Globus pallidus (tissue), 1 donor: ENCODE data around the gene NUP133.
"Not testable (repeated sequence)": the region's sequence is repeated elsewhere in the genome, so short reads cannot be mapped to it uniquely, and the experiment has no call there.

Experiments
- DNase-seq: peaks from one replicate; pipeline ENCODE4 v3.0.0-alpha.2; 2015; ENCODE audit warnings: low spot score

NUP133 gene

DNA sequence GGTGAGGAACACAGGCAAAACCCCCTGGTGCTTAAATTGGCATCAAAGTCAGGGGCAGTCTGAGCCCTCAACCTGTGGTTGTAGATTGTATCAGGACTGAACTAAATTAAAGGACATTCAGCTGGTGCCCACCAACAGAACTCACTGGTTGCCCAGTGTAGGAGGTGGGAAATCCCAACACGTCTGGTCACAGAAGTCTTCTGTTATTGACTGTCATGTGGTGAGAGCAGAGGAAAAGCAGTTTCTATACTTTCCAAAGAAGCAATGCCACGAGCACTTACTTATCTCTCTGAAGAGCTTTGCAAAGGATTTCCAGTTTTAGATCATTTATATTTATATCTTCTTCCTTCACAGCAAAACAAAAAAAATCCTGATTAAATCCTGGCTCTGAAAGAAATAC lies 59.3 kb downstream of the NUP133 start:
- DNase-seq, result no peak

DNA sequence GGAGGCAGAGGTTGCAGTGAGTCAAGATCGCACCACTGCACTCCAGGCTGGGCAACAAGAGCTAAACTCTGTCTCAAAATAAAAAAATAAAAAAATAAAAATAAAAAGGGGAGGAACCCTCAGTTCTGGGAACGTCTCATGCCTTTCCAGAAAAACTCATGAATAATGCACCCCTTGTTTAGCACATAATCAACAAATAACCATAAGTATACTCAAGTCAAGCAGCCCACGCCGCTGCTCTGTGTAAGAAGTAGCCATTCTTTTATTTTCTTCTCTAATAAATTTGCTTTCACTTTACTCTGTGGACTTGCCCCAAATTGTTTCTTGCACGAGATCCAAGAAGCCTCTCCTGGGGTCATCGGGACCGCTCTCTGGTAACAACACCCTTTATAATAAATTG lies 59.8 kb downstream of the NUP133 start:
- no peak for DNase-seq

DNA sequence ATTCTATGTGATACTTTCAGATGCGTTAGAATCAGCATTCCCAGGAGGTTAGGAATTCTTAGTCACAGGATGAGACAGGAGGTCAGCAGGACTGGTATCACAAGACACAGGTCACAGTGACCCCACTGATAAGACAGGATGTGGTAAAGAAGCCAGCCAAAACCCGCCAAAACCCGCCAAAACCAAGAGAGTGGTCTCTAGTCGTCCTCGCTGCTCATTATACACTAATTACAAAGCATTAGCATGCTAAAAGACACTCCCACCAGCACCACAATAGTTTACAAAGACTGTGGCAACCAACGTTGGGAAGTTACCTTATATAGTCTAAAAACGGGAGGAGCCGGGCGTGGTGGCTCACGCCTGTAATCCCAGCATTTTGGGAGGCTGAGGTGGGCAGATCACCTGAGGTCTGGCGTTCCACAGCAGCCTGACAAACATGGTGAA lies 60.3 kb downstream of the NUP133 start:
- DNase-seq, result no peak

DNA sequence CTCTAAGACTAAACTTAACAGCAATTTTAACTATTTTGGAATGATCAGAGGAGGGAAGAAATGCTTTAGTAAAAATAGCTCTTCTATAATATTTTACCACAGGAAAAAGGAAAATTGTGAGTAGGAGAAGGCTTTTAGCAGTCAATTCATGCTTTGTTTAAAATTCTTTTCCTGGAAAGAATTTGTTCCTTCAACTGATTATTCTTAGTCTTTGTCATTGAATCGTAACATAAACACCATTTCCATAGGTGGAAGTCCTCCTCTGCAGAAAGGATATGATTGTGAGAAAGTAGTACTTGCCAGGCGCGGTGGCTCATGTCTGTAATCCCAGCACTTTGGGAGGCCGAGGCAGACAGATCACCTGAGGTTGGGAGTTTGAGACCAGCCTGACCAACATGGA lies 62.3 kb downstream of the NUP133 start:
- no peak for DNase-seq

DNA sequence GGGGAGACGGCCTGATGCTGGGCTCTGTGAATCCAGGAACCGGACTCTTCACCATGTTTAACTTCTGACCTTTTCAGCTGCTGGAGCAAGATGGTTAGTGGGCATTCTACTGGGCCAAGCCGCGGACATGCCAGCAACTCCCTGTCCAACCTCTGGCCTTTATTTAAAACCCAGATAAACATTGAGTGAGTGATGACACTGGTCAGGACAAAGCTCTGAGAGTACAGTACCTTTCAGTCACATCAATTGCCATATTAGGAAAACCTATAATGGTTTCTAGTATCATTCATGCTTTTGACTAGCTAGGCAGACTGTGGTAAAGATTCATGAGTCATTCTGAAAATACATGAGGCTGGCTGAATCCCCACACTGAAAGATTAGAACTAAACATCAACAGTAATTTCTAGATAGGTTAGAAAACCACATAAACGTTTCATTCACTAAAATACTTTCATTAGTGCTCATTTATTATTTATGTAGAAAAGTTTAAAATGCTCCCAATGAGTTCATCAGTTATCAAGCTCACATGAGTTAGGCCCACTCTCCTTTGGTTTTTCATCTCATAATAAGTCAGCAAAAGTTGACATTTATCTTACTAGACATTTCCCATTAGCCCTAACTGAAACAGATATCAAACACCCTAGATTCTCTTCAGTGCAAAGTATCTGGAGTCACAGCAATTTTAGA lies 67.1 kb downstream of the NUP133 start:
- DNase-seq, result no peak

DNA sequence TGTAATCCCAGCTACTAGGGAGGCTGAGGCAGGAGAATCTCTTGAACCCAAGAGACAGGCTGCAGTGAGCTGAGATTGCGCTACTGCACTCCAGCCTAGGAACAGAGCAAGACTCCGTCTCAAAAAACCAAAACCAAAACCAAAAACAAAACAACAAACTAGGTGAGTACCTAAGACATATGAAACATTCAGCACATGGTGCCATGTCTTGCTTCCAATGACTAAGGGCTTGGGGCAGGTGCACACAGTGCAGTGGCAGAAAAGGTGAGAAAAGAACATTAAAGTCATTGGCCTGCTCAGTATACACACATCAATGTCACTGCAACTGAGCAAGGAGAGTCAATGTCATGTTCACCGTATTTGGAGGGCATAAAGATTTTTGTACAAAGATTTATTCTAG lies 70.1 kb downstream of the NUP133 start:
- DNase-seq, result no peak

DNA sequence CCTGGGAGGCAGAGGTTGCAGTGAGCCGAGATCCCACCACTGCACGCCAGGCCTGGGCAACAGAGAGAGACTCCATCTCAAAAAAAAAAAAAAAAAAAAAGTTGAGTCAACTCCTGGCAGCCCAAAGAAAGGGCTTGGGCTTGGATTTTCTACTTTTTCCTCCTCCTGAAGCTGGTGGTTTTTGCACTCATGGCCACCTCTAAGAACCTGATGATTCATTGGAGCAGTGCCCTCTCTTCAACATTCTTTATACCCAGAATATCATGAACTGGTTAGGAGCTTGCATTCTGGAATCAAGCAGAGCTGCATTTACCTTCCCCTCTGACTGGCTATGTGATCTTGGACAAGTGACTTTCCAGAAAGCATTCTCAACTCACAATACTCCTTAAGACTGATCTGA lies 70.7 kb downstream of the NUP133 start:
- DNase-seq, result no peak

DNA sequence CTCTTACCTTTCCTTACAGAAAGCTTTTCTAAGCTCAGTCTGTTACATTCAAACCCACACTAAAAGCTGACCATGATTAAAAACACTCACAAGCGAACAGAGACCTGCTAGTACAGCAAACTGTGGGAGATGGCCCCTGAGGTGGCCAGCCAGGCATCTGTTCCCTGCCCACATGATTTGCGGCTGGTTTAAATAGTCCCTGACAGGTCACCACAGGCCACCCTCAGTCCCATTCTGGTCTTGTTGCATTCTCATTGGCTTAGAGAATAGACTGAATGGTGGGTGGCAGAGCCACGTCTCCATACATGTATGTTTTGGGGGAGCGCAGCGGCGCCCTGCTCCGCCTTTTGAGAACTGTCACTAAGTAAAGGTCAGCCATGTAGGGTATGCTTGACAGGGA lies 71.9 kb downstream of the NUP133 start:
- no peak for DNase-seq

DNA sequence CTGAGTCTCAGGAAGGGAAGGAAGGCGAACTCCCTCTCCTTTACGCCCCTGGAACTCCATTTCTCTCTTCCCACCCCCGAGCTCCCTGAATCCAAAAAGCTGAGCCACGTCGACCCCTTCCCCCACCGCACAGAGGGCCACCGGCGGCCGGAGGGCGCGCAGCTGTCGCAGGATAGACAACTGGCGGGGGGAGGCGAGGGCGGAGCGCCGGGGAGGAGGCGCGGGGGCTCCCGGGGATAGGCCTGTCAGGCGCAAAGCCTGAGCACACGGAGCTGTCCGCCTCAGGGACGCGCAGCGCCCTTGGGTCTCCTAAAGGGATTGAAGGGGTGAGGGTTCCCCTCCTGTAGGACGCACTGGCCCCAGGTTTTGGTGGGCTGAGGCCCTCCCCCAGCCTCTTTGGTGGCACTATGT lies 73.5 kb downstream of the NUP133 start:
- DNase-seq, result no peak

DNA sequence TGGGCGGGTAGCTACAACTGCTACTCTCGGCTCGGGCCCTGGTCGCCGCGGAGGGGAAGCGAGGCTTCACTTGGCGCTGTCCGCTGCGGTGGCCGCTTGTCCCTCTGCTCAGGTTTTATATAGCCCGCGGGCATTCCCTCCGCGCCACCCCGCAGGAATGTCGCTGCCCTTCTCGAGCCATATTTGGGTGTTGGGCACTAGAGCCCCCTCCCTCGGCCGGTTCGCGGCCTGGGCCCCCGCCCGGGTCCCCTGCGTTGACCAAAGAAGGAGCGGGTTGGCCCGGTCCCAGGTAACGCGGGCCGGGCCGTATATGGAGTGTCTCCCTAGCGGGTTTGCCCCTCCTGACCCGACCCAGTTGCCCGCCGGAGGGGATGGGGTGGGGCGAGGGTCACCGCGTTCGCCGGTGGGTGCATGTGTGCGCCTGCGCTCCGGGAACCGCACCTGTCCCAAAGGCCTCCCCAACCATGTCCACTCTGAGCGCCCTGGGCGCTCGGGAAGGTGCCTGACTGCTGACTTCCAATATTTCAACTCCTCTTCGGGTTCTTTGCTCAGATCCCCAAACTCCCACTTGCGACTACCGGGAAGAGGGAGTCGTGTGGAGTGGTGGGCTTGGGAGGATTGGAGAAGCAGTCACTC lies 74.0 kb downstream of the NUP133 start, which contains the start of gene ACTA1:
Gene ACTA1 (minus strand): TSS at position 90 of the 636 bp plus-strand sequence. CDS start 979 bp downstream, outside the sequence.
- DNase-seq, result no peak

DNA sequence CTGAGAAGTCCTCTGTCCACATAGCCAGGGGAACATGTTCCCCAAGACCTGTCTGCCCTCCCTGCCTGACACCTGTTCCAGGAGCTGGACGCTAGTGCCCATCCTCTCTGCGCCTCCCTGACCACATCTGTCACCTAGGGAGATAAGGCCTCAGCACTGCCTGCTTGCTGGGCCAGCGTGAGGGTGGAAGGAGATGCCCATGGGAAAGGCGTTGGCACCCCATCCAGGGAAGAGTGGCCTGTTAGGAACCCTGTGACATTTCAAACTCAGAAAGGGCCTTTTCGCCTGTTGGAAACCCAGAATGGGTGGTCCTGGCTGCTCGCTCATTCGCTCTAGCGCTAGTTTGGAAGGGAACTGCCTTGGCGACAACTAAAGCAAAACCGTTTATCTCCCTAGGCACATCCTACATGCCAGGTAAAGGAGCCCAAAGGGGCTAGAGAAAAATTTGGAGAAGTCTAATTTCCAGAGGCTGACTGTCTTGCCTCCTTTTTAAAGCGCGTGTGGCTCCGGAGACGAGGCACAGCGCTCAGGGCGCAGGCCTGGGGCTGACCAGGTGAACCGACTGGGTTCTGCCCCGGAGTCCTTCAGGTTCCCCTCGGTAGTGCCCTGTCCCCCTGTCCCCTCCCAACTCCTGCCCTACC lies 74.7 kb downstream of the NUP133 start:
- DNase-seq, result no peak

DNA sequence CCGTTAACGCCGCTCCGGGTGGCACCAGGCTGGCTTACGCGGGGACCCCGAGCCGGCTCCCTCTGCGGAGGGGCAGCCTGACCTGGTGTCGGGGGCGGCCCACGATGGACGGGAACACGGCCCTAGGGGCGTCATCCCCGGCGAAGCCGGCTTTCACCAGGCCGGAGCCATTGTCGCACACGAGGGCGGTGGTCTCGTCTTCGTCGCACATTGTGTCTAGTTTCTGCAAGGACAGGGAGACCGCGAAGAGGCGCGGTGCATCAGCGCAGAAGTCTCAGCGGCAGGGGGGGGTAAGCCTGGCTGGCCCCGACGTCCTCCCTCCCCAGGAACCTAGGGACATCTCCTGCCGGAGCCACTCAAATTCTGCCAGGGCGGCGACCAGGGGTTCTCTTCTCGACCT lies 75.2 kb downstream of the NUP133 start:
- DNase-seq, result no peak

DNA sequence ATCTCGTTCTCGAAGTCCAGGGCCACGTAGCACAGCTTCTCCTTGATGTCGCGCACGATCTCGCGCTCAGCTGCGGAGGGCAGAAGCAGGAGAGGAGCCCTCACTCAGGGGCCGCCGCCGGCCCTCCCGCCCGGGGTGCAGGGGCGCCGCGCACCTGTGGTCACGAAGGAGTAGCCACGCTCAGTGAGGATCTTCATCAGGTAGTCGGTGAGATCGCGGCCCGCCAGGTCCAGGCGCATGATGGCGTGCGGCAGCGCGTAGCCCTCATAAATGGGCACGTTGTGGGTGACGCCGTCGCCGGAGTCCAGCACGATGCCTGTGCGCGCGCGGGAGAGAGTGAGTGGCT lies 76.1 kb downstream of the NUP133 start:
- DNase-seq, result no peak

DNA sequence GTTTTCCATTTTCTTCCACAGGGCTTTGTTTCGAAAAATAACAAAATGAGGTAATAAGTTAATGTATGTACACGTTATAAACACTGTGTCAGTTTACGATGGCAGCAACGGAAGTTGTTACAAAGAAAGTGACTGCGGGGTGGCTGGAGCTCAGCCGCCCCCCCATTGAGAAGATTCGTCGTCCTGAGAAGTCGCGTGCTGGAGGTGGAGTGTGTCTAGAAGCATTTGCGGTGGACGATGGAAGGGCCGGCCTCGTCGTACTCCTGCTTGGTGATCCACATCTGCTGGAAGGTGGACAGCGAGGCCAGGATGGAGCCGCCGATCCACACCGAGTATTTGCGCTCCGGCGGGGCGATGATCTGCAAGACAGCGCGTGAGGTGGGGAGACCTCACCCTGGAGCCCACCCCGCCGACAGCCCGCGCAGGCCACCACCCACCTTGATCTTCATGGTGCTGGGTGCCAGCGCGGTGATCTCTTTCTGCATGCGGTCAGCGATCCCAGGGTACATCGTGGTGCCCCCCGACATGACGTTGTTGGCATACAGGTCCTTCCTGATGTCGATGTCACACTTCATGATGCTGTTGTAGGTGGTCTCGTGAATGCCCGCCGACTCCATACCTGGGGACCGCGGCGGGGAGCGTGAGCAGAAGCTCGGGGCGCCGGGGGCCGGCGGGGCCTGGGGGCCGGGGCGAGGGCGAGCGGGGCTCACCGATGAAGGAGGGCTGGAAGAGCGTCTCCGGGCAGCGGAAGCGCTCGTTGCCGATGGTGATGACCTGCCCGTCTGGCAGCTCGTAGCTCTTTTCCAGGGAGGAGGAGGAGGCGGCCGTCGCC lies 76.6 kb downstream of the NUP133 start:
- DNase-seq, result no peak

DNA sequence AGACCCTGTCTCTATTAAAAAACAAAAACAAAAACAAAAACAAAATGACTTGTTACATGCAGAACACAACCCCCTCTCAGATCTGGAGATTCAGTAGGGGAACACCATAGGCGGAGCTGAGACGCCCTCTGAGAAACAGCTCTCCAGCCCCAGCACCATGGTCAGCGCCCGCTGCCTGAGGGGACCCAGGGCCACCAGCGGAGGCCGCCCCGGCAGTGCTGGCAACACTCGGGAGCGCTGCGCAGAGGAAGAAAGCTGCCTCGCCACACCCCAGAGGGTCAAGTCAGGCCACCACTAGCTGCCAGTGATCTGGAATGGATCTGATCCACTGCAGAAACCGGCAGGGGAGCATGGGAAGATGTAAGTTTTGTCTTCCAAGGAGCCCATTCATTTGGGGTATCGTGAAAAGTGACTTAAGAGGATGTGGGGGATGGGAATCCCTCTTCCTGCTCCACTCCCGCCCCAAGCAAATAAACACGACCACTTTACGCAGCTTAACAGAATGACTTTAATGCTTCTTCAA lies 77.3 kb downstream of the NUP133 start:
- DNase-seq, result peak; percentile 23

DNA sequence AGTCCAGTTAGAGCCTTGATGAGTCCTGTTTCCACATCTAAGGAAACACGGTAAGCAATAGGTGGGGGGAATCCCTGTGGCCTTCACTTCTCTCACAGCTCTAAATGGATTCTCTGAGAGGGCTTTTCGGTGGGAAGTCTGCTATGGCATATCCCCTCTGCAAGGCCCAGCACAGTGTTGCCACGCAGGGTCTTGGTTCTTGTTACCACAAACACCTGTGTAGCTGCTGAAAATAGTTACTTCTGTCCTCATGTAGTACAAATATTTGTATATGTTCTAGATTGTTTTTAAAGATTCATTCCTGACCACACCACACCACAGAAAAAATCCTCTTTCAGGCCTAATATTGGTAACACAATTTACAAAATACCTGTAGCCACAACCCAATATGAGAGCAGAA lies 79.9 kb downstream of the NUP133 start:
- DNase-seq, result no peak

DNA sequence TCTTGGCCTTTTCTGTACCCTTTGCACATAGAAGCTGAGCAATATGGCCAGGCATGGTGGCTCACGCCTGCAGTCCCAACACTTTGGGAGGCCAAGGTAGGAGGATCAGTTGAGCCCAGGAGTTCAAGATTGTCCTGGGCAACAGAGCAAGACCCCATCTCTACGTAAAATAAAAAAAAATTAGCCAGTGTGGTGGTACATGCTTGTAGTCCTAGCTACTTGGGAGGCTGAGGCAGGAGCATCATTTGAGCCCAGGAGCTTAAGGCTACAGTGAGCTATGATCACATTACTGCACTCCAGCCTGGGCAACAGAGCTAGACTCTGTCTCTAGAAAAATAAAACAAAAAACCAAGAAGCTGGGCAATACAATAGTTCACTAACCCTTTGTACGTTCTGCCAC lies 80.6 kb downstream of the NUP133 start:
- DNase-seq, result no peak

DNA sequence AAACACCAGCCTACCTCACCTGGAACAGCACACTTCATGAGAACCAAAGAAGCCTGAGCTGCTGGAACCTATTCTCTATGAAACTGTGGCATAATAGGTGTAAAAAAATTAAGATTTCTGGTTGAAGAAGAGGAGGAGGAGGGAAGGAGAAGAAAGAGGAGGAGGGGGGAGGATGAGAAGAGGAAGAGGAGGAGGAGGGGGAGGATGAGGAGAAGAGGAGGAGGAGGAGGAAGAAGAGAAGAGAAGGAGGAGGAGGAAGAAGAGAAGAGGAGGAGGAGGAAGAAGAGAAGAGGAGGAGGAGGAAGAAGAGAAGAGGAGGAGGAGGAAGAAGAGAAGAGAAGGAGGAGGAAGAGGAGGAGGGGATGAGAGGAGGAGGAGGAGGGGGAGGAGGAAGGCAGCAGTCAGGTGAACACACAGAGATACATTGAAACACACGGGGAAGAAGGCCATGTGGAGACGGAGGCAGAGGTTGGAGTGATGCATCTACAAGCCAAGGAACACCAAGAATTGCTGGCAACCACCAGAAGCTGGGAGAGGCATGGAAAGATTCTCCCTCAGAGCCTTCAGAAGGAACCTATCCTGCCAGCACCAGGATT lies 82.5 kb downstream of the NUP133 start:
- no peak for DNase-seq

DNA sequence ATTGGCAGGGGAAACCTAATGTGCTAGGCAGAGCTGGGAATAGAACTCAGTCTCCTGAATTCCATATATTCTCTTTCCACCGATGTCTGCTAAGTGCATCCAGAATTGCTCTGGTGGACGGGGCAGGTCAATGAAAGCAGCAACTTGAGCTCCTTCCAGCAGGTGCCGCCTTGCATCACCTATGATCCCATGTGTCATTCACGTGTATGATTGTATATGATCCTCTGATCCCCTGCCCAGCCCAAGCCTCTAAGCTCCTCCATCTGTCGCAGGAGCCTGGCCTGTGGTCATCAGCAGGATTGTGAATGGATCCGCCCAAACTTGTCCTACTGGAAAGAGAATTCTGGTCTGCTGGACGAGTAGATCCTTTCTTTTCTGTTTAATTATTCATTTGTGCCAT lies 87.4 kb downstream of the NUP133 start:
- DNase-seq, result no peak

DNA sequence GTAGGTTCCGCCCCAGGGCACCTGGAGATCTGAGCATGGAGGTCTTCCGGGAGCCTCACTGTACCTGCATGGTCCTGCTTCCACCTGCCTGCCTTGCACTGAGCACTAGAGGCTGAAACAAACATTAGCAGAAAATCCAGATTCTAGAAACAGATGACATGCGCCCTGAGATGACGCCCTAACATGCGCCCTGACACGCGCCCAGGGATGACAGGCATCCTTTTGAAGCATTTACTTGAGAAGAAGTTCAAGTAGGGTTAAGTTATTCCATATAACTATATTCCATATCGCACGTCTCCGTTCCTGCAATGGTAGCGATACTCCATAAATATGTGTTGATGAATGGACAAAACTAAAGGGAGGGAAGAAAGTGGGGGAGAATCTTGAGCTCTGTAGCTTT lies 87.9 kb downstream of the NUP133 start:
- no peak for DNase-seq

DNA sequence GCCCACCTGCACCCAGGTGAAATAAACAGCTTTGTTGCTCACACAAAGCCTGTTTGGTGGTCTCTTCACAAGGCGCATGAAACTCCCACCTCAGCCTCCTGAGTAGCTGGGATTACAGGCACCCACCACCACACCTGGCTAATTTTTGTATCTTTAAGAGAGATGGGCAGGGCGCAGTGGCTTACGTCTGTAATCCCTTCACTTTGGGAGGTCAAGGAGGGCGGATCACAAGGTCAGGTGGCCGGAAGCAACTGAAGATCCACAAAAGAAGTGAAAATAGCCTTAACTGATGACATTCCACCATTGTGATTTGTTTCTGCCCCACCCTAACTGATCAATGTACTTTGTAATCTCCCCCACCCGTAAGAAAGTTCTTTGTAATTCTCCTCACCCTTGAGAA lies 89.6 kb downstream of the NUP133 start:
- DNase-seq, result not testable (repeated sequence)

DNA sequence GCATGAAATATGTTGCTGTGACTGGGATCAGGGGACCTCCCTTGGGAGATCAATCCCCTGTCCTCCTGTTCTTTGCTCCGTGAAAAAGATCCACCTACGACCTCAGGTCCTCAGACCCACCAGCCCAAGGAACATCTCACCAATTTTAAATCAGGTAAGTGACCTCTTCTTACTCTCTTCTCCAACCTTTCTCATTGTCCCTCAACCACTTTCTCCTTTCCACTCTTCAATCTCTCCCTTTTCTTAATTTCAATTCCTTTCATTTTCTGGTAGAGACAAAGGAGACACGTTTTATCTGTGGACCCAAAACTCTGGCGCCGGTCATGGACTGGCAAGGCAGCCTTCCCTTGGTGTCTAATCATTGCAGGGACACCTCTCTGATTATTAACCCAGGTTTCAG lies 95.3 kb downstream of the NUP133 start:
- not testable (repeated sequence) for DNase-seq
